Left hindlimb (tissue), 1 donor: ENCODE data around the gene TASOR2.

Source experiments
- DNase-seq: peaks from one replicate; pipeline ENCODE4 v3.0.0-alpha.2; 2018

TASOR2 gene, protein sequence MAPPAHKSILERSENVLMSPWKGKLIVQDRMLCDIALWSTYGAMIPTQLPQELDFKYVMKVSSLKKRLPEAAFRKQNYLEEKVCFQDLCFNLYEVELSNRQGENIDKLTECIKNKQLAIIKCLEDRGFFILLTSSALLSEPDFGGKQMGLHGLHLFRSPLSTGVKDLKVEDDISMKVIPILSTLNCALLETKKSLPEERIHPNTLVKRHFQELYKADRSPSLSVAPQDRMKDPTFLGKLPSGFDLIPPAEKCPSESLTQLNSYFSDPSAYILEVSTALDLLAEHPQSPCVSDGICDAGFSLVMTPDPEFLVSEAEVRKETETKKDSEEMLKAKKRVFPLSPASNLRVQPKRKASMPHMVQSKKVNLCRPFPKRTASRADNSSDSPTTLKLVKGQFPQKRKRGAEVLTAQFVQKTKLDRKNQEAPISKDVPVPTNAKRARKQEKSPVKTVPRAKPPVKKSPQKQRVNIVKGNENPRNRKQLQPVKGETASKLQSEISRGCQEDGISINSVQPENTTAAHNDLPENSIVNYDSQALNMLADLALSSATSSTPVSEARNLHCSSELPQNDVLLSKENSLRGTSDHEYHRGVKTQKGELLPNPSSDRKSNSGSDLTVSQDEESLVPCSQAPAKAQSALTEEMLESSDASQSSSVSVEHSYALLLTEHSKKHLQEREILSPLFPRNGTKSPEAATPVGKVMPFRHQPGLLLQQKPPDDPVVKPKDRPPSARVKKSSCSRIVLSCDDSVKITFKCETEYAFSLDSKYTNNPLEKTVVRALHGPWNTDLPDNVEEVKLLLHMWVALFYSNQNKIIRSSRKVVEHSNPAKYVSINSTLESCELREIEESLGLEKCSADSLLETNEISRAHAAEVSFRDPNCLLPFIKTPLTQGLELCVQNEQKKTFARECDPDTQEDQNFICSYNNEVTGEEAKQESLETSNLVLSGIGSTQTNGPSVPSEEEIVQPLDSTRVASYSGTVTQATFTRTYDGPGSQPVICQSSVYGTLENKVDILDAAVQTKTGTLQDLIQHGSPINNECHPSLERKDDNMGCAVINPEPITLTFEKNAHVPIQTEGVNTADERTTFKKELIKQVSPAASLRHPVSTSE (N-terminal part only)

DNA sequence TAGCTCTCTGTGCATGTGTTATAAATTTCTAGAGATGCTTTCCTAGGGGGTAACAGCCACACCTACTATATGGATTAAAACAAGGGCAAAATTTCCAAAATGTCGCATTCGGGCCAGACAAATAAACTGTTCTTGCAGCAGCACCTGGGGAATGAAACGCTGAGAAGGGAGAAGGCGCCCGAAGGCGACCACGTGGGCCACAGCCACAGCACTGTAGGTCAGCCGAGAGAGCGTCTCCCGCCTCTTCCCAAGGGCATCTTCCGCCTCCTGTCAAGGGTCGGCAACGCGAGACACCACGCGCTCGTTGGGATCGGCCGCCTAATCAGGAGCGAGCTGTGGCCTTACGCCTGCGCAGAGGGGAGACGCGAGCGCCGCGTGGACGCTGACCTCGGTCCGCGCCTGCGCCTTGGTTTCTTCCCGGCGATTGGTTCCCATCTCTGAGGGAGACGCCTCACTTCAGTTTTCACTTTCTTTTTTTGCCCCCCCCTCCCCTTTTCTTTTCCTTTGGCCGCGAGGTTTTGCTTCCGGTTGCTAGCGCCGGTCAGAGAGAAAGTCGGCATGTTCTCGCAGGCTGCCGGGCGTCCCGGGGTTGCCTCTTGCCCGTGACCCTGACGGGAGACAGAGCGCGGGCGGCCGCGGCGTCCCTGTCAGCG lies at the start of gene TASOR2:
Gene TASOR2, plus strand, starts transcription at position 521 of the 653 bp plus-strand sequence. CDS start 35,805 bp downstream, outside the sequence.
- peak; percentile 99 for DNase-seq

DNA sequence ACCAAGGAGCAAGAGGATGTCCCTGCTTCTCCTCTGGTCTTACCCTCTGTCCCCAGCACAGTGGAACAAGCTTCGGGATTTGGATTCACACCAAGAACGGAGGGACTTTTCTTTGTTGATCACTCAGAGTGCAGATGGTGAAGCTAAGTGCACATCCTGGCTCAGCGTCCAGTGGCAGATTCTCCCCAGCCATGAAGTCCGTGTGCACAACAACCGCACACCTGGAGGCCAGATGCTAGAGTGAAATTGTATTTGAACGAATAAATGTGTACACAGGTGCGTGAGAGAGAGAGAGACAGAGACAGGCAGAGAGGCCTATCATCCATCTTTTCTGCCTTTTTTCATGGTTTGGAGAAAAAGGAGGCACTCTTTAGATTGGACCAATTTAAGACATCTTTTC lies 49.7 kb upstream of the TASOR2 start:
- no peak for DNase-seq

DNA sequence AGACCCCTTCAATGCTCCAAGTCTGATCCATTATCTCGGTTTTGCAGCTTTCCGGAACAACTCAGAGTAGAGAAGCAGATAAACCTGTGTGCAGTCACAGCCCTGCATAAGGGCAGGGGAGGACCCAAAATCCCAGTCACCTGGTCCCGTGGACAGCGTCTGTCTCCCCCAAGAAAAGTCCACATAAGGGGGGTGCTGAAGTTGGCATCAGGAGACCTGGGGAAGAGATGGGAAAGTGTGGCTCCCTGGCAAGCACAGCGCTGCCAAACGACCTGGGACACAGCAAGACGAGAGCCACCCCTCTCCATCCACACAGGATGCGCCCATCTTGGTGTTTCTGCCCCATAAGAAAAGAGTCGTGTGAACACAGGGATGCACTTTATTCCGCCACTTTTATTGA lies 46.1 kb upstream of the TASOR2 start:
- no peak for DNase-seq

DNA sequence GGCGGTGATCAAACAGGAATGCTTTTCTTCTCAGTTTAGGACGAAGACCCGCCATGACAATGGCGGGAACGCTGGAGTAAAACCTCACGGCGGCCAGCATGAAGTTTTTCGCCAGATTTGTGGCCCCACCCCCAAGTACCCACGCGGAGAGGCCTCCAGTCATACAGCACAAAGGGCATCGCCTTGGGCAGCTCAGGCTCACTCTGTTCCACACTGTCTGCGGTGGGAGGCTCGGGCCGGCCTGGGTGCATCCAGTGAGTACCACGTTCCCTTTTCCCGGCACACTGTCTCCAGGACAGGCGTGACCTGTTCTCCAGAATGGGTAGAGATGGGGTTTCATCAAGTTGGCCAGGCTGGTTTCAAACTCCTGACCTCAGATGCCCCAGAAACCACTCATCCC lies 45.6 kb upstream of the TASOR2 start:
- DNase-seq, result no peak

DNA sequence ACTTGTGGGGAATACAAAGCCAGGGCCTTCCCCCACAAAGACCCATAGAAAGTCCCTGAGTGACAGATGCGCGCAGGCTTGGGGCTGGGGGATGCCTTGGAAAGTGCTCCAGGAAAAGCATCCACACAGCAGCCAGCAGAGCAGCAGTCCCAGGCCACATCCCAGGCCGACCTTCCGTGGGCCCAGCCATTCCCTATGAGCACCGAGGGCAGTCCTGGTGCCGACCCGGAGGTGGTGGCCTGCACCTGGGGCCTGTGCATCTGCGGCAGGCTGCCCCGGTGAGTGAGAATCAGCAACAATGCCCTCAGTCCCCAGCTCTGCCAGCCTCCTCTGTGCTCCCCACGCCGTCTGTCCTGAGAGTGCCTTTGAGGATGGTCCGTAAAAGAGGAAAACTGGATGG lies 44.6 kb upstream of the TASOR2 start:
- no peak for DNase-seq

DNA sequence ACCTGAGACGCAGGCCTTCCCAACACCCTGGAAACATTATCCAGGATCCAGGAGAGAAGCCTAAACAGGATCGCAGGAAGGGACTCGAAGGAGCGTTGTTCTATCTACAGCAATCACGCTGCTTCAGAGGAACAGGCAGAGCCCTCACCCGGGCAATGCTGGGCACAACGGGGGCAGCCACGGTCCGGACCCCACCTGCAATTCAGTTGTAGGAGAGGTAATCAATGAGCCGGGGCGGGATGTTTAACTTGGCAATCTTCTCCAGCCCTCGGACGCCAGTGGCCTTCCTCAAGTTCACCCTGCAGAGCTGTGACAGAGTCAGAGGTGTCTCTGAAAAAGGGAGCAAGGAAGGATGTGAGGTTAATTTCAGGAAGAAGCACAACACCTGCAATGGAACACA lies 44.1 kb upstream of the TASOR2 start:
- DNase-seq, result no peak

DNA sequence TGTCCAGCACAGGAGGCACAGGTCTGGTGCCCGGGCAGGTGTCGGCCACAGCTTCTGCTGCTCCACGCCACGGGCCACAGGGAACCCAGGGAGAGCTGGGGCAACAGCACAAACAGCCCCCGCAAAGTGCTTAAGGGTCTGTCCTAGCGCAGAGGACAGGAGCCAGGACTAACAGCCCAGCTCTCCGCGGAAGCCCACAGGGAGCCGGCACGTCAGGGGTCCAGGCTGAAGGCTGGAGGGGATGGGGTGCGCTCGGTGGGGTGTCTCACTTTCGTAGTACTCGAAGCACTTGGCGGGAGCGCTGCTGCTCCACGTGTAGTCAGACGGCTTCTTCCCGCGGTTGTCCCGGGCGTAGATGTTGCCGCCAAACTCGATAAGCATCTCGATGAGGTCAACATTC lies 43.1 kb upstream of the TASOR2 start:
- no peak for DNase-seq

DNA sequence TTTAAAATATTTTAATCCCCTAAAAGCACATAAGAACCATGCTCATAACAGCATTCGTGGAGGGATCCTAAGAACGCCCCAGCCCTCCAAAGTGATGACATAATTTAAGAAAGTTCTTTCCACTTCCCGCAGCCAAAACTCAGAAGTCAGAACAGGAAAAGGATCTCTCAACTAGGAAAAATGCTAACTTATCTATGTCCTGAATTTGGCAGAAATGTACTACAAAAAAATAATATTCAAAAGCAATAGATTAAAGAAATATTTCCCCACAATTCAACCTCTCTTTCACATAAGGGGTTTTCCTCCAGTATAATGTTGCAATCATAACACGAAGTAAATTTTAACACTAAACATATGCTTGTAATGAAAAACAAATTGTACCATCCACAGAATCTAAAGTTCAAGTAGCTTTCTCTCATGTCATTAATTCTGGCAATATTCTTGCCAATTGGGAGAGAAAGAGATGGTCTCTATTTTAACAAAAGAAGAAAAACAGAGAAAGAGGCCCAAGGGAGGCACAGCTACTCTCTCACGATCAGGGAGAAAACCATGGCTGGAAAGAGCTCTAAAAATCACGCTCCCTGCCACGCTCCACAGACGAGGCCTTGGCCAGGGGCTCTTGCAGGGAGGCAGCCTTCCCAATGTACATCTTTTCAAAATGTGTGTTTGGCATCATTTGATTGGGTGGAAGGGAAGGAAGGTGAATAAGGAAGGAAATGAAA lies 41.1 kb upstream of the TASOR2 start:
- peak; percentile 62 for DNase-seq

DNA sequence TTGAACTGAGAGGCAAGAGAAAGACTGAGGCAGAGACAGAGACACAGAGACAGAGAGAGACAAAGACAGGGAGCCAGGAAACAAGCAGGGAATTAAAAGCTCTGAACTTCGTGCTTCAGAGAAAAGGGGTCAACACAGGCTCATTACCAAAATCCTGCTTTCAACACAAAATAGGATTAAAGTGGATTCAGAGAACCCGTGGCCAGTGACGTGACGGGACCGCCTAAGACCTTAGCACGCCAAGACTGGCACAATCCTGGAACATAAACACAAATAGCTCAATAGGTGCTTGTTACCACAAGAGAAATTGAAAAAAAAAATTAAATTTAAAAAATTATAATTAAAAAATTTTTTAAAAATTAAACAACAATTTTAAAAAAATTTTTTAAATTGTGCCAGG lies 39.7 kb upstream of the TASOR2 start:
- DNase-seq, result peak; percentile 8

DNA sequence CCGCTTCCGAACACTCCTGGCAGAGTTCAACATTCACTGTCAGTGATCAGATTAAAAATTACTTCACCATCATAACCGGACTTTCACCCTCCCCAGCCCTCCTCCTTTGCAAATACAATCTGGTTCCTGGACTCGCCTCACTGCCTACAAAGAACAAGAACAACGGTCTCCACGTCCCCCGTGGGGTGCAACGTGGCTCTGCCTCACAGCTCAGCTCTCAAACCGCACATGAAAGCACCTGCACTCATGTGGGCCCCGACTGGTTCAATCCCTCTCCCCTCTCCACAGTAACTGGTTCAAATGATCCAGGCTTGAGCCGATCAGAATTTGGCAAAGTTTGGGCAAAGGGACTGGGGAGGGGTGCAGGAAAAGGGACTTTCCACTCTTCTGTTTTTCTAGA lies 39.3 kb upstream of the TASOR2 start:
- DNase-seq, result no peak

DNA sequence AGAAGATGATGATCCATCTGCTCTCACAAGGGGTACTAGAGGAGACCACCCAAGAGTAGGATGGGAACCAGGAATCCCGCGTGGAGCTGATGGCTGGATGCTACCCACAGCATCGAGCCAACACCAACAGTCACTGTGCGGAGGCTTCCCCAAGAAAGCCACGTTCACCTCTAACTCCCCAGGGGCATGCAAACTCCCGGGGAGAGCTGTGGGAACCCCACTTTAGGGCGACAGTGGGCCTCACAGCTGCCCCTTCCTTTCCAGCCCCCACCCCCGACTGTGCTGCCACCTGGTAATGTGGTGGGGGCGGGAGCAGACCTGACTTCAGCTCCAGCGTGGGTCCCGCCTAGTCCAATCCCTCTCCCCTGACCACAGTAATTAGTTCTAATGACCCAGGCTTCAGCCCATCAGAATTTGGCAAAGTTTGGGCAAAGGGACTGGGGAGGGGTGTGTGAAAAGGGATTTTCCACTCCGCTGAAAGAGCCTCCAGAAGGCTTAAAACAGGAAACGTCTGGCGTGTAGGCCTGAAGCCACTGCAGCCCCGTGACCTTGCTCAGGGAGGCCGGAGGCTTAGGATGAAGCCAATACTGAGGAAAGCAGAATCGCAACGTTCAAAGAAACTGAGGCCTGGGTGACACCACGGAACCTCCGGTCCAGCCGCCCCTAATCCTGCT lies 38.6 kb upstream of the TASOR2 start:
- no peak for DNase-seq

DNA sequence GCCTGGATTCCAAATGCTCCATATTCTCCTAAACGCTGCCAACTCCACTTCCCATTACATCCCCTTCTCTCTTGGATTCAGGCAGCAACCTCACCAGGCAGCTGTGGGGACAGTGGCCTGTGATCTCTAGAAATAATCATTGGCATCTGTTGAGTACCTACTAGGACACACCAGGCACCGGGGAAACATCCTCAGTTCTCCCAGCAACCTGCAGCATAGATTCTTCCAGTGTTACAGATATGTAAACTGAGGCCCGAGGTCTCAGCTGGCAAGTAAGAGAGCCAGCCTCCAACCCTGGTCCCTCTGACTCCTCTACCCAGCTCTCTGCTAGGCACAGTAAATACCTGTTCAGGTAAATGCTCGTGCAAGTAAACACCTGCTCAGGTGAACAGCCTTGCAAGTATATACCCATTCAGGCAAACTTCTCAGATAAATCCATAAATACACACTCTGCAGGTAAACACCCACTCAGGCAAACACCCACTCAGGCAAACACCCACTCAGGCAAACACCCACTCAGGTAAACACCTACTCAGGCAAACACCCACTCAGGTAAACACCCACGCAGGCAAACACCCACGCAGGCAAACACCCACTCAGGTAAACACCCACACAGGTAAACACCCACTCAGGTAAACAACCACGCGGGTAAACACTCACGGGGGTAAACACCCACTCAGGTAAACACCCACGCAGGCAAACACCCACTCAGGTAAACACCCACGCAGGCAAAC lies 37.0 kb upstream of the TASOR2 start:
- no peak for DNase-seq

DNA sequence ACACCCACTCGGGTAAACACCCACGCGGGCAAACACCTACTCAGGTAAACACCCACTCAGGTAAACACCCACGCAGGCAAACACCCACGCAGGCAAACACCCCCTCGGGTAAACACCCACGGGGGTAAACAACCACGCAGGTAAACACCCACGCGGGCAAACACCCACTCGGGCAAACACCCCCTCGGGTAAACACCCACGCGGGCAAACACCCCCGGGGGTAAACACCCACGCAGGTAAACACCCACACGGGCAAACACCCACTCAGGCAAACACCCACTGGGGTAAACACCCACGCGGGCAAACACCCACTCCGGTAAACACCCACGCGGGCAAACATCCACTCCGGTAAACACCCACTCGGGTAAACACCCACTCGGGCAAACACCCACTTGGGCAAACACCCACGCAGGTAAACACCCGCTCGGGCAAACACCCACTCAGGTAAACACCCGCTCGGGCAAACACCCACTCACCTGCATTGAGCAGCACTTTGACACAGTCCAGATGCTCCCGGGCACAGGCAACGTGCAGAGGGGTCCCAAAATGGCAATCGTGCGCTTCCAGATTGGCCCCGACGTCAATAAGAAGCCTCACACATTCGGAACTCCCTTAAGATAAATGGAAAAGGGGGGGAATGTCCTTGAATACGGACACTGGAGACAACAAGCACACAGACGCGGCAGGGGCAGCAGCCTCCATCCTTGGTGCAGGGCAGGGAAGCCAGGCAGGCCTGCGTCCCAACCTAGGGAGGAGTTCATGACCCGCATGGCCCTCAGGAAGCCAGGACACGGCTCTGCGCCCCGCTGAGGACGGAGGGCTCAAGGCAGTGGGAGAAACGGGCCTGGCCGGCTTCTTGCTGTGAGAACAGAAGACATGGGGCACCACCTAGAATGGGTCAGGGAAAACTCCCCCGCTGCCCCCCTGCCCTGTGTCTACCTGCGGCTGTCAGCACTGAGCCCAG lies 35.9 kb upstream of the TASOR2 start:
- no peak for DNase-seq

DNA sequence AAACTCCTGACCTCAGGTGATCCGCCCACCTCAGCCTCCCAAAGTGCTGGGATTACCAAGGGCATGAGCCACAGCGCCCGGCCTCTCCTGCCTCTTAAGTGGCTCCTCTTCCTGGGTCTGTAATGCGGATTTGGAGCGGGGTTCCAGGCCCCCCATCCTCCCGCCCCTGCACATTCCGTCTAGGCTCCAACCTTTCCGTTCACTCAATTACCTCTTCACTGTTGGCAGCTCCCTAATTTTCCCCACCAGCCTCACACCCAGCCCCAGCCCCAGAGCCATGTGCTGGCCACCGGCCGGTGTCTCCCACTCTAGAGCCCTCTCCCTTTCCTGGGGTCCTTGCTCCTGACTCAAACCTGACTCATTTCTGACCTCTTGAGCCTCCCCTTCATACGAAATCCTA lies 34.9 kb upstream of the TASOR2 start:
- no peak for DNase-seq

DNA sequence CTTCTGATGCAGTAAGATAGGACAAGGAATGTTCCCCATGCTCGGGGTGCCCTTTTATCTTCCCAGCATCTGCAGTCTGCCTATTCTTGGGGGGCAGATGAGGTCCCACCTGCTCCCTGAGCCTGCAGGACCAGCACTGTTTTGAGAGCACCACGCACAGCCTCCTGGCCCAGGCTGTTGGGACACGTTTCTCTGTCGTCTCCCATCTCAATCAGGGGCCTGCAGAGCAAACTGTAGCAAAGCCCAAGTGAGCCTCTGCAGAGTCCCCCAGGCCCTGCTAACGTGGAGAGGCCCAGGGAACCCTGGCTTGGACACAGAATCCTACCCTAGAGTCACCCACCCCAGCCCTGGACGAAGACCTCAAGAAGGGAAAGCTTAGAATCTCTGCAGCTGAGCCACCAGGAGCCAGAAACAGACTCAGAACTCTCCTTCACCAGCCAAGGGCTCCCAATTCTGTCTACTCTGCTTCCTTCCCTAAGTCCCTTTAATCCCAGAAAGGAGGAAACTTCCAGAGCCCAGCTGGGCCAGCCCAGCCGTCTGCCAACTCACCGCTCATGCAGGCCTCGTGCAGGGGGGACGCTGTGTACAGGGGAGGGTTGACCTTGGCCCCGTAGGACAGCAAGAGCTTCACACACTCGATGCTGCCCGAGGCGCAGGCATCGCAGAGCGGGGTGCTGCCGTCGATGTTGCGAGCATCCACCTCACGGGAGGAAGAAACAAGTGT lies 33.8 kb upstream of the TASOR2 start:
- no peak for DNase-seq

DNA sequence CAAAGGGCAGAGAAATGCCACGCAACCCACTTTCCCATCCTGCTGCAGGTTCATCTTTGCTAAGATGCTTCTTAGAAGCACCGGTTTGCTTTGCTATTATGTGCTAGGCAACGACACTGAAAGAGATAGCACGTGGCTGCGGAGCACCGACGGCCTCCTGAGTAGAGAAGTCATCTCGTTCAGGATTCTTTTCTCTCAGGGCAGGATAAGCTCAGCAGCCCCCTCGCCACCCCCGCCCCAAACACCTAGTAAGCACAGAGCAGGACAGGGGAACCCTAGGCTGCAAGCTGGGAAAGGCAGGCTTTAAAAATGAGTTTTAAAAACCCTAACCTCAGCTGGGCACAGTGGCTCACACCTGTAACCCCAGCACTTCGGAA lies 33.3 kb upstream of the TASOR2 start:
- DNase-seq, result no peak

DNA sequence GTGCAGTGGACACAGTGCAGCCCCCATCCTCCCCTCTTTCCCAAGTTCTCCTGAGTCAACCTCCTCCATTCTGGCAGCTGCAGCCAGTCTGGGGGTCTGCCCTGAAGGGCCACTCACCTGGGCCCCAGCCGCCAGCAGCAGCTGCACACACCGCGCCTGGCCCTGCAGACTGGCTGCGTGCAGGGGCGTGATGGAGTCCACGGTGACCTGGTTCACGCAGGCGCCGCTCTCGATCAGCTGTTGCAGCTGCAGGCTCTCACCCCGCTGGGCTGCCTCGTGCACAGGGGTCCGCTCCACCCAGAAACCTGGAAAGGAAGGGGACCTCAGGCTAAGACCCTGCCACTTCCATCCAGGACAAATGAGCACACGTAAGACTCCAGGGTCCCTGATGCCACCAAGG lies 31.9 kb upstream of the TASOR2 start:
- no peak for DNase-seq

DNA sequence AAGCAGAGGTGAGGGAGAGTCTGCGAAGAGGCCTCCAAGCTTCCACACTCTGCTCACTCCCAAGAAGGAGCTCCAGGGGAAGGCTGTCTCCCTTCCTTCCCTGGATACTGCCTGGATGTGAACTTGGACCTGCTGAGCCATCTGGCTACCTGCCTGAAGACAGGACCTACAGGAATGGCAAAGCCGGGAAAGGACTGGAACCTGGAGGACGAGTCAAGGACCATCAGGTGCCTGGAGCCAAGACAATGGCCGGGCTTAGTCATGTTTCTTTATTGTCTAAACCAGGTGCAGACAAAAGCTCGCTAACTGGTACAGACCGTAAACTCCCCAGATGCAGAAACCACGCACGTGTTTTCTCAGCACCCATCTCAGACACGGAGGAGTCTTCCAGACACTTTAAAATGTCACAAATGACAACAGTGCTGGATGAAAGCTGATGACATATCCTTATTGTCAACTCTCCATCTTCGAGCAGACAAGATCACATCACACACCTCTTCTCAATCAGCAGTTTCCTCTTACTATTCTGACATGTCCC lies 30.4 kb upstream of the TASOR2 start:
- DNase-seq, result no peak

DNA sequence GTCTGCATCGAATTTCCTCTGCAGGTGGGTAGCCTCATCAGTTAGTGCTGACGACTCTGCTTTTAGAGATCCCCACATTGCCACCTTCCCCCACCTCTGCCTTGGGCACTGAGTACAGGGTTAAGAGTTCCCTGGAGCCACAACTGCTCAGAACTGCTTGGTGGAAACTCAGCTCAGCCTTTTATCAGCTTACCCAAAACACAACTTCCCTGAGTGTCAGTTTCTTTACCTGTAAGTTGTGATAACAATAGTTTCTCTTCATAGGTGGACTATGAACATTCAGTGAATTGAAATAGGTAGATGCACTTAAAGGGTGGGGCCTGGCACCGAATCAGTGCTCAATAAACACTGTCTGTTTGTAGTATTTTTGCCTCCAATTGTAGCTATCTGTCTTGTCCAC lies 29.5 kb upstream of the TASOR2 start:
- DNase-seq, result no peak
